Thyroid gland (tissue), 4 donors: ENCODE results near the gene PCDHGB5.

Source experiments
- POLR2A ChIP-seq, 2 donors: fragments of 450-650 bp; IDR thresholded peaks; one replicate each; pipeline ENCODE4 v1.6.1; 2017; ENCODE audit warnings: antibody characterized with exemption in 2 of 2, mild to moderate bottlenecking in 2 of 2, moderate library complexity in 1 of 2
- TF ChIP-seq, protein P1 (sequence below), 6 experiments: fragments of 200-600 bp in 3 of 6; fragments of 450-650 bp in 3 of 6; sonication (generic) in 3 of 6; IDR thresholded peaks; one replicate each; pipeline ENCODE4 v1.5.1; 2016 to 2019; ENCODE audit warnings: antibody characterized with exemption in 6 of 6, mild to moderate bottlenecking in 2 of 6, inconsistent platforms in 1 of 6, moderate library complexity in 1 of 6

DNA sequence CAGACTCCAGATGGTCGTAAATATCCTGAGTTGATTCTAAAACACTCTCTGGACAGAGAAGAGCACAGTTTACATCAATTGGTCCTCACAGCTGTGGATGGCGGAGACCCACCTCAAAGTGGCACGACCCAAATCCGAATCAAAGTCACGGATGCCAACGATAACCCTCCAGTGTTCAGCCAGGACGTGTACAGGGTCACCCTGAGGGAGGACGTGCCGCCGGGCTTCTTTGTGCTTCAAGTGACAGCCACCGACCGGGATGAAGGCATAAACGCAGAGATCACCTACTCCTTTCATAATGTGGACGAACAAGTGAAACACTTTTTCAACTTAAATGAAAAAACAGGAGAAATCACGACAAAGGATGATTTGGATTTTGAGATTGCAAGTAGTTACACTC lies 37.1 kb upstream of the PCDHGB5 start:
- no peak for TF ChIP-seq POLR2A (IDR thresholded peaks at IDR 0.05)
- TF ChIP-seq, protein P1, sequence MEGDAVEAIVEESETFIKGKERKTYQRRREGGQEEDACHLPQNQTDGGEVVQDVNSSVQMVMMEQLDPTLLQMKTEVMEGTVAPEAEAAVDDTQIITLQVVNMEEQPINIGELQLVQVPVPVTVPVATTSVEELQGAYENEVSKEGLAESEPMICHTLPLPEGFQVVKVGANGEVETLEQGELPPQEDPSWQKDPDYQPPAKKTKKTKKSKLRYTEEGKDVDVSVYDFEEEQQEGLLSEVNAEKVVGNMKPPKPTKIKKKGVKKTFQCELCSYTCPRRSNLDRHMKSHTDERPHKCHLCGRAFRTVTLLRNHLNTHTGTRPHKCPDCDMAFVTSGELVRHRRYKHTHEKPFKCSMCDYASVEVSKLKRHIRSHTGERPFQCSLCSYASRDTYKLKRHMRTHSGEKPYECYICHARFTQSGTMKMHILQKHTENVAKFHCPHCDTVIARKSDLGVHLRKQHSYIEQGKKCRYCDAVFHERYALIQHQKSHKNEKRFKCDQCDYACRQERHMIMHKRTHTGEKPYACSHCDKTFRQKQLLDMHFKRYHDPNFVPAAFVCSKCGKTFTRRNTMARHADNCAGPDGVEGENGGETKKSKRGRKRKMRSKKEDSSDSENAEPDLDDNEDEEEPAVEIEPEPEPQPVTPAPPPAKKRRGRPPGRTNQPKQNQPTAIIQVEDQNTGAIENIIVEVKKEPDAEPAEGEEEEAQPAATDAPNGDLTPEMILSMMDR (IDR thresholded peaks at IDR 0.05) = no peak
